ENCODE measurements around the gene SRSF1.
"Not testable (repeated sequence)": the region's sequence is repeated elsewhere in the genome, so short reads cannot be mapped to it uniquely, and the experiment has no call there.

Gene SRSF1

GRCh38 chr17:57966246-57966645 is 40.8 kb downstream of the SRSF1 start:
- DNase-seq (ENCODE audit: low read depth): no peak
- H3K4me3 ChIP-seq (replicated peaks; ENCODE audit: low read depth, low read length): no peak overlapping the region
- TF ChIP-seq CTCF (IDR thresholded peaks at IDR 0.05; ENCODE audit: low read length, missing control alignments): no peak

DNA sequence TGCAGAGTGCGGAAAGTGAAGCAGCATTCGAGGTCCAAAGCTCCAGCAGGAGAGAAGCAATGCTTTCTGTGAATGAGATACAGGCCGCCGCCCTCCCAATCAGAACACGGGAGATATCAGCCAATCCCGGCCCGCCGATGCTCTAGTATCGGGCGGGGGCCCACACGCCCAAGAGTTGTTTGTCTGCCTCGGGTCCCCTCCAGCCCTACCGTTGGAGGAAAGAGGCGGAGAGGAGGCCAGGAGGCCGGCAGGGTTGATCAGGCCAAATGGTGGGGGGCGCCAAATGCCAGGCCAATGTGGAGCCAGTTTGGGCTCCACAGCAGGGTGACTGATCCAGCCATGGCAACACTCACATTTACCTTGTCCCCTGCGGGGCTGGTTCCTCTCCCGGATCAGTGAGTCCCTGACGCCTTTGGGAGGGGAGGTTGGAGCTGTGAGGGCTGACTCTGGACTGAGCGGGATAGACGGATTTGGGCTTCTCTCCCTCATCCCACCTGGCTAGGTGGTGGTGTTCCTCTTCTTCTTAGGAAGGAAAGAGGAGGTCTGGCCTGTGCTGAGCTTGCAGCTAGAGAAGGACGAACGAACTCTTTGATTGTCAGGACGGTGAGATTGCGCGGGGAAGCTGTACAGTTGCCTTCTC is 41.4 kb downstream of the SRSF1 start:
- TF ChIP-seq CTCF (IDR thresholded peaks at IDR 0.05; ENCODE audit: low read length, missing control alignments): no peak
- H3K4me3 ChIP-seq (replicated peaks; ENCODE audit: low read depth, low read length): no peak overlapping the region
- no peak for DNase-seq (ENCODE audit: low read depth)

- no peak for TF ChIP-seq CTCF (IDR thresholded peaks at IDR 0.05; ENCODE audit: low read length, missing control alignments)
- no peak overlapping the region for H3K4me3 ChIP-seq (replicated peaks; ENCODE audit: low read depth, low read length)
- DNase-seq (ENCODE audit: low read depth): no peak
Observed at GRCh38 chr17:57963149-57963511, 43.9 kb downstream of the SRSF1 start.

GRCh38 chr17:57962279-57963148 is 44.5 kb downstream of the SRSF1 start:
- no peak overlapping the region for H3K4me3 ChIP-seq (replicated peaks; ENCODE audit: low read depth, low read length)
- no peak for TF ChIP-seq CTCF (IDR thresholded peaks at IDR 0.05; ENCODE audit: low read length, missing control alignments)
- DNase-seq (ENCODE audit: low read depth): no peak

- DNase-seq (ENCODE audit: low read depth): no peak
- TF ChIP-seq CTCF (IDR thresholded peaks at IDR 0.05; ENCODE audit: low read length, missing control alignments): no peak
- H3K4me3 ChIP-seq (replicated peaks; ENCODE audit: low read depth, low read length): no peak overlapping the region
Observed at GRCh38 chr17:57959929-57960328, 47.1 kb downstream of the SRSF1 start.

DNA sequence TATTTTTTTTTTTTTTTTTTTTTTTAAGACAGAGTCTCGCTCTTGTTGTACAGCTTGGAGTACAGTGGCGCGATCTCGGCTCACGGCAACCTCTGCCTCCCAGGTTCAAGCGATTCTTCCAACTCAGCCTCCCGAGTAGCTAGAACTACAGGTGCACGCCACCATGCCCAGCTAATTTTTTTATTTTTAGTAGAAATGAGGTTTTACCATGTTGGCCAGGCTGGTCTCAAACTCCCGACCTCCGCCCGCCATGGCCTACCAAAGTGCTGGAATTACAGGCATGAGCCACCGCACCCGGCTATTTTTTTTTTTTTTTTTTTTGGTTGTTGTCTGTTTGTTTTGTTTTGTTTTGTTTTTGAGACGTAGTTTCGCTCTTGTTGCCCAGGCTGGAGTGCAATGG is 48.7 kb downstream of the SRSF1 start:
- DNase-seq (ENCODE audit: low read depth); H3K4me3 ChIP-seq (replicated peaks; ENCODE audit: low read depth, low read length): not testable (repeated sequence)

GRCh38 chr17:57957886-57958285 is 49.2 kb downstream of the SRSF1 start:
- no peak for DNase-seq (ENCODE audit: low read depth)

More at GRCh38 chr17:57957886-57958285, 49.2 kb downstream of the SRSF1 start:
- no peak for TF ChIP-seq CTCF (IDR thresholded peaks at IDR 0.05; ENCODE audit: low read length, missing control alignments)
- no peak overlapping the region for H3K4me3 ChIP-seq (replicated peaks; ENCODE audit: low read depth, low read length)
